ENCODE results near the gene CBR1. TPM values are rescaled to one million over a fixed set of nuclear protein-coding genes. Genes with fewer than 3 reads are reported as not detected.
A peak's percentile ranks its signal among the peaks of the same experiment; 100 is the strongest.

CBR1 gene
- total and polyA plus RNA-seq, 4 donors, result 36.1 to 158 (median 74.4) TPM

- ATAC-seq (ENCODE audit: insufficient read depth, low FRiP score), result no peak
- DNase-seq, result no peak
- Histone ChIP-seq H3K9ac (ENCODE audit: insufficient read depth in 1 of 2, low read length in 2 of 2) (no peak overlapping the region), H3K36me3 (ENCODE audit: control insufficient read depth in 4 of 4, insufficient read depth in 4 of 4, low read length in 4 of 4) (peaks cover 16 to 40% (median 34%) of the 10 kb centered on the region in 4 donors), H3K4me1 (ENCODE audit: control insufficient read depth in 5 of 5, insufficient read depth in 5 of 5, low read length in 5 of 5) (peaks cover 0 to 2% (median 0%) of the 10 kb centered on the region in 5 donors), H3K9me3 (ENCODE audit: control insufficient read depth in 4 of 4, insufficient read depth in 3 of 4, low read length in 3 of 4) (no peaks in the 10 kb centered on the region), H3K27ac (ENCODE audit: low read depth in 1 of 2, low read length in 1 of 2) (no peak overlapping the region), H3K27me3 (ENCODE audit: control insufficient read depth in 3 of 3, insufficient read depth in 3 of 3, low read length in 2 of 3) (no peaks in the 10 kb centered on the region), H3K4me3 (no peak overlapping the region)
- TF ChIP-seq CTCF (IDR thresholded peaks at IDR 0.05; ENCODE audit: control extremely low read depth, extremely low read depth), result no peak
- 90 to 92% methylated on average over 17 of the region's 17 CpGs for WGBS, 2 donors
Measured at GRCh38 chr21:36038701-36039497, 30.9 kb upstream of the CBR1 start.

GRCh38 chr21:36039861-36040260 lies 30.0 kb upstream of the CBR1 start:
- no peaks in the 10 kb centered on the region for H3K27me3 ChIP-seq (ENCODE audit: control insufficient read depth in 3 of 3, insufficient read depth in 3 of 3, low read length in 2 of 3)
- no peaks in the 10 kb centered on the region for H3K9me3 ChIP-seq (ENCODE audit: control insufficient read depth in 4 of 4, insufficient read depth in 3 of 4, low read length in 3 of 4)
- no peak for TF ChIP-seq CTCF (IDR thresholded peaks at IDR 0.05; ENCODE audit: control extremely low read depth, extremely low read depth)
- DNase-seq (no peak), ATAC-seq (ENCODE audit: insufficient read depth, low FRiP score) (no peak)
- peaks cover 0 to 2% (median 0%) of the 10 kb centered on the region in 5 donors for H3K4me1 ChIP-seq (ENCODE audit: control insufficient read depth in 5 of 5, insufficient read depth in 5 of 5, low read length in 5 of 5)
- peak overlapping the region in 1 of 2 donors; percentile 3 for H3K27ac ChIP-seq (ENCODE audit: low read depth in 1 of 2, low read length in 1 of 2)
- peaks cover 24 to 49% (median 38%) of the 10 kb centered on the region in 4 donors for H3K36me3 ChIP-seq (ENCODE audit: control insufficient read depth in 4 of 4, insufficient read depth in 4 of 4, low read length in 4 of 4)
- H3K4me3 ChIP-seq, result no peak overlapping the region
- 85 to 87% methylated on average over 6 of the region's 6 CpGs for WGBS, 2 donors
- H3K9ac ChIP-seq (ENCODE audit: insufficient read depth in 1 of 2, low read length in 2 of 2), result no peak overlapping the region

GRCh38 chr21:36040389-36040788 lies 29.4 kb upstream of the CBR1 start:
- no peak overlapping the region for H3K4me3 ChIP-seq
- WGBS, 2 donors, result 58 to 70% methylated on average over 2 of the region's 2 CpGs
- H3K9me3 ChIP-seq (ENCODE audit: control insufficient read depth in 4 of 4, insufficient read depth in 3 of 4, low read length in 3 of 4), result no peaks in the 10 kb centered on the region
- H3K36me3 ChIP-seq (ENCODE audit: control insufficient read depth in 4 of 4, insufficient read depth in 4 of 4, low read length in 4 of 4), result peaks cover 30 to 53% (median 39%) of the 10 kb centered on the region in 4 donors
- H3K4me1 ChIP-seq (ENCODE audit: control insufficient read depth in 5 of 5, insufficient read depth in 5 of 5, low read length in 5 of 5), result peaks cover 0 to 4% (median 0%) of the 10 kb centered on the region in 5 donors
- no peak overlapping the region for H3K27ac ChIP-seq (ENCODE audit: low read depth in 1 of 2, low read length in 1 of 2)
- H3K27me3 ChIP-seq (ENCODE audit: control insufficient read depth in 3 of 3, insufficient read depth in 3 of 3, low read length in 2 of 3), result no peaks in the 10 kb centered on the region
- ATAC-seq (ENCODE audit: insufficient read depth, low FRiP score) (peak; percentile 76), DNase-seq (no peak)
- TF ChIP-seq CTCF (IDR thresholded peaks at IDR 0.05; ENCODE audit: control extremely low read depth, extremely low read depth), result no peak
- no peak overlapping the region for H3K9ac ChIP-seq (ENCODE audit: insufficient read depth in 1 of 2, low read length in 2 of 2)
